ENCODE measurements around the gene TMEM225.

The TMEM225 gene, protein sequence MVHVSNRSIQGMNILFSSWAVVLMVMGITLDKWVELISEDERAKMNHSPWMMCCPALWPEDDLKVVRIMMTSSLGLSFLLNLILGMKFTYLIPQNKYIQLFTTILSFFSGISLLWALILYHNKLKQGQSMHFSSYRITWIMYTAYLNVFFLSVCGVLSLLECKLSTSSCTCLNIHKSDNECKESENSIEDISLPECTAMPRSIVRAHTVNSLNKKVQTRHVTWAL

DNA sequence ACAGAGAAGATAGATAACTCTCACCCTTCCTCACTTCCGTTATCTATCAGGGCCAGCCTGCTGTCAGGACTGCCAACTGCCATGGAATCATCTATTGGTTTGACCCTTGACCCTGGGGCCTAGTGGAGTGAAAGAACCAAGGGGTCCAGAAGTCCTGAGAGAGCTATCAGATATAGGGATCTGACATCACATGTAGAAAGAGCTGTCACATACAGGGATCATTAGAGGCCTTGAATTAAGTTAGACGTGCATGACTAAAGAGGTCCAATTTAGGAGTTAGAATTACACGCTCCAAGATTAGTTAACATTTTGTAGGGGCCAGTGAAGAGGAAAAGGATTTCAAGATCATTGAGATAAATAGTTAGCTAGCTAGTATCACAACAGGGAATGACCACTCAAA lies at the start of gene TMEM225:
TMEM225 (minus strand) TSS at position 101 of the 400 bp plus-strand sequence. CDS start 245 bp downstream, outside the sequence.
- TF ChIP-seq, protein P1, sequence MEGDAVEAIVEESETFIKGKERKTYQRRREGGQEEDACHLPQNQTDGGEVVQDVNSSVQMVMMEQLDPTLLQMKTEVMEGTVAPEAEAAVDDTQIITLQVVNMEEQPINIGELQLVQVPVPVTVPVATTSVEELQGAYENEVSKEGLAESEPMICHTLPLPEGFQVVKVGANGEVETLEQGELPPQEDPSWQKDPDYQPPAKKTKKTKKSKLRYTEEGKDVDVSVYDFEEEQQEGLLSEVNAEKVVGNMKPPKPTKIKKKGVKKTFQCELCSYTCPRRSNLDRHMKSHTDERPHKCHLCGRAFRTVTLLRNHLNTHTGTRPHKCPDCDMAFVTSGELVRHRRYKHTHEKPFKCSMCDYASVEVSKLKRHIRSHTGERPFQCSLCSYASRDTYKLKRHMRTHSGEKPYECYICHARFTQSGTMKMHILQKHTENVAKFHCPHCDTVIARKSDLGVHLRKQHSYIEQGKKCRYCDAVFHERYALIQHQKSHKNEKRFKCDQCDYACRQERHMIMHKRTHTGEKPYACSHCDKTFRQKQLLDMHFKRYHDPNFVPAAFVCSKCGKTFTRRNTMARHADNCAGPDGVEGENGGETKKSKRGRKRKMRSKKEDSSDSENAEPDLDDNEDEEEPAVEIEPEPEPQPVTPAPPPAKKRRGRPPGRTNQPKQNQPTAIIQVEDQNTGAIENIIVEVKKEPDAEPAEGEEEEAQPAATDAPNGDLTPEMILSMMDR (IDR thresholded peaks at IDR 0.05), result no peak

DNA sequence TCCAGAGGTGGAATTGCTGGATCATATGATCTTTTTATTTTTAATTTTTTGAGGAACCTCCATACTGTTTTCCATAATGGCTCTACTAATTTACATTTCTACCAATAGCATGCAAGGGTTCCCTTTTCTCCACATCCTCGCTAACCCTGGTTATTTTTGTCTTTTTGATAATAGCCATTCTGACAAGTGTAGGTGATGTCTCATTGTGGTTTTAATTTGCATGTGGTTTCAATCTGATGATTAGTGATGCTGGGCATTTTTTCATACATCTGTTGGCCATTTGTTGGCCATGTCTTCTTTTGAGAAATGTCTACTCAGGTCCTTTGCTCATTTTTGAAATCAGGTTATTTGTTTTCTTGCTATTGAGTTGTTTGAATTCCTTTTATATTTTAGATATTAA lies 38.6 kb upstream of the TMEM225 start:
- TF ChIP-seq, protein P1 (IDR thresholded peaks at IDR 0.05), result no peak

DNA sequence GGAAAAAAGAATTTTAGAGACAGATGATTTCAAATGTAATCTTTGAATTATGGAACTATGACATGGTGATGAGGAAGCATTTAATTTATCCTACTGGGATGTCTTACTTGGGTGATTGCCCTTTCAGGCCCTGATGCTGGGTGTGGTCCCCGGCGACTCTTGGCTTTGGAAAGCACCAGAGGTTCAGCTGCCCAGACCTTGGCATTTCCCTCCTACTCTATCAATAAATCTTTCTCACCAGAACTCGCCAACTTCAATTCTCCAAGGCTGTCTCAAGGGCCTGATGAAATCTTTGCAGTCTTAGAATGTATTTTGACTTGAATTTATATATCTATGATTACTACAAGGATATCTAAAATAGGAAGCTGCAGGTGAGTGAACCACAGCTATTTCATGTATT lies 35.5 kb upstream of the TMEM225 start:
- TF ChIP-seq, protein P1 (IDR thresholded peaks at IDR 0.05), result no peak

DNA sequence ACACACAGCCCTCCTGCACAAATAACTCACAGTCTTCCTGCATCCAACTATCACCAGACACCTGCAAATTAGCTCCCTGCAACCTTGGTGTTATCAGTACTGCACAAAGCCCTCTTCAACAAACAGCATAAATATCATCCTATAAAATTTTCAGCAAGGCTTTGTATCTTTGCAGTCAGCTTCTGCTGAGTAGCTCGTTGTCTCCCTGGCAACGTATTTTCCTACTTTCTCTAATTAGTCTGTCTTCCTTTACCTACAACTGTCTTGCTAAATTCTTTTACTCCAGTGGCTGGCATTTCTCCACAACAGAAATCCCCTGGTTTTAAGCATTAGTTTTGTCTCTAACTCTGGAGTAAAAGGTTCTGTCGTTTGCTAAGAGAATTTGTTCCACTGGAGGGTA lies 20.4 kb upstream of the TMEM225 start:
- TF ChIP-seq, protein P1 (IDR thresholded peaks at IDR 0.05), result no peak

DNA sequence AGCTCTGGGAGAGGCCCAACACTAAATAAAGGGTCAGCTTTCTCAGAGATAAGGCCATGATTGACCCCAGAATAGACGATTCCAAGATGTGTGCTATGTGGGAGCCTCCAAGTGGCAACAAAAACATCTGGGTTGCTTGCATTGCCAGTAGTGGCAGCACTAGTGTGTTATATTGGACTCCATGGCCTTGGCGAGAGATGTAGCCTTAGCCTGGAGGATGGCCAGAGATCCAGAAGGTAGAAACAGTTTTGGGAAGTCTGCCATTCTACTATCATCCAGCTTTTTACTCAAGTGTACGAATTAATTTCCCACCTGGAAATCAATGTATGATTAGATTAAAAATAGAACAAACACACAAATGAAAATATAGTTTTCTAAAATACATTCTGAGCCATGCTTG lies 19.5 kb upstream of the TMEM225 start:
- TF ChIP-seq, protein P1 (IDR thresholded peaks at IDR 0.05), result no peak

DNA sequence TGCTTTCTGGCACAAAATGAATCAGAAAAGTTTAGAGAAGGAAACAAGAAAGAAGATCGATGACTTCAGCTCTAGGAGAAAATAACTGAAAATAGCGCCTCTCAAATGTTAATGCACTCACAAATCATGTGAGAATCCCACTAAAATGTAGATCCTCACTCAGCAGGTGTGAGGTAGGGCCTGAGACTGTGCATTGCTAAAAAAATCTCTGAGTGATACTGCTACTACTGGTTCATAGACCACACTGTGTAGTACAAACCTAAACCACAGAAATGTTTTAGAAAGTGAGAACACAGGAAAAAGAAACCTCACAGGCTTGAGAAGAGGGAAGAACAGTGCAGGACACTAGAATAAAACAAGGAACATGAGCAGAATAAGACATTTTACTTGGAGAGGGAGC lies 18.5 kb upstream of the TMEM225 start:
- TF ChIP-seq, protein P1 (IDR thresholded peaks at IDR 0.05), result no peak

DNA sequence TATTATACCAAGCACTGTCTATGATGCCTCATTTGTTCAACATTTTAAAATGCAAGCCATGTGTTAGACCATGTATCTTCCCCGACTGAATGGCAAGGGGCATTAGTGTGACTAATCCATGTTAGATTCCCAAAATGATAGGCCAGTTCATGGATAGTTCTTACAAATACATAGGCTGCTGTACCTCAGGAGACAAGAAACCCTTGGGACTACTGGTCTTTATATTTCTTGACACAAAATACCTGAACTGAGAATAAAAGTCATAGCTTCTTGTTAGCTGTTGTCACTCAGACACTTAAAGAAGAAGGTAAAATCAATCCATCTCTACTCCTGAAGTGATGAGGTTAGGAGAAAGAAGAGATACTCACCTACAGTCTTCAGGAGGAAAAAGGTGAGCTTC lies 16.4 kb upstream of the TMEM225 start, which contains the start of gene OR8D4:
OR8D4 (plus strand) TSS at position 301 of the 400 bp plus-strand sequence. CDS start 4,265 bp downstream, outside the sequence.
- TF ChIP-seq, protein P1 (IDR thresholded peaks at IDR 0.05), result no peak

DNA sequence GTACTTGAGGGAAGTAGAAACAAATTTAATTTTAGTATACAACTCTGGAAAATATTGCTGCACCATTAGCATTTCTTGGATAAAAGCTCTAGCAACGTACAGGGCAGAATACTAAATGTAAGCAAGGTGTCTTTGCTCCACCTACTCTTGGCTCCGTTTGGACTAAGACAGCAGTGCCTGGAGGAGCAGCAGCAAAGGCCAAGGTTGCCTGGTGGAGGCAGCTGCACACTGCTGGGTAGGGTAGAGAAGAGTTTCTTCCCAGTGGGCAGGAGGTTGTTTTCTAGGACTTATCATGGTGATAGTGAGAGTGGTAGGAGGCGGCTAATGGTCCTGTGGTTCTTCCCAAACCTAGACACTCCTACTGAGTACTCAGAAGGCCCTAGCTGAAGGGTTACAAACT lies 14.3 kb upstream of the TMEM225 start:
- TF ChIP-seq, protein P1 (IDR thresholded peaks at IDR 0.05), result no peak

Measured in LNCAP (cell line).